Mesendoderm (in vitro differentiated cells): ENCODE measurements around the gene COL2A1.

ENCODE experiments used
- DNase-seq: peaks from one replicate; pipeline ENCODE4 v3.0.0; 2013
- H2AK5ac ChIP-seq: 2 replicates; pipeline ENCODE4 v1.6.1; 2013; ENCODE audit warnings: low read length, inconsistent platforms
- H2BK120ac ChIP-seq: 2 replicates; pipeline ENCODE4 v1.6.1; 2013; ENCODE audit warnings: low read depth, mild to moderate bottlenecking, low read length, moderate library complexity, mixed read lengths
- H2BK15ac ChIP-seq: replicated peaks from 2 replicates; pipeline ENCODE4 v1.6.1; 2013; ENCODE audit warnings: low read depth, mild to moderate bottlenecking, moderate library complexity
- H2BK5ac ChIP-seq: 2 replicates; pipeline ENCODE4 v1.6.1; 2013; ENCODE audit warnings: low read length, inconsistent platforms
- H3K18ac ChIP-seq: 2 replicates; pipeline ENCODE4 v1.6.1; 2013; ENCODE audit warnings: mild to moderate bottlenecking, low read length, mixed read lengths
- H3K23ac ChIP-seq: one replicate; pipeline ENCODE4 v1.6.1; 2013; ENCODE audit warnings: low read length
- H3K27ac ChIP-seq: 2 replicates; pipeline ENCODE4 v1.5.1; 2013; ENCODE audit warnings: low read depth, mild to moderate bottlenecking, inconsistent platforms, low read length, moderate library complexity
- H3K27me3 ChIP-seq: 2 replicates; pipeline ENCODE4 v1.6.1; 2013; ENCODE audit warnings: low read length, control low read depth, mild to moderate bottlenecking, inconsistent platforms; ENCODE audit not compliant: insufficient read depth, poor library complexity
- H3K36me3 ChIP-seq: 2 replicates; pipeline ENCODE4 v1.6.1; 2013; ENCODE audit warnings: low read length, inconsistent platforms; ENCODE audit not compliant: control insufficient read depth, insufficient read depth
- H3K4ac ChIP-seq: one replicate; pipeline ENCODE4 v1.6.1; 2013; ENCODE audit warnings: low read depth, mild to moderate bottlenecking, low read length, moderate library complexity
- H3K4me1 ChIP-seq: 2 replicates; pipeline ENCODE4 v1.6.1; 2013; ENCODE audit warnings: low read depth, low read length, inconsistent platforms; ENCODE audit not compliant: control insufficient read depth
- H3K4me2 ChIP-seq: 2 replicates; pipeline ENCODE4 v1.6.1; 2013; ENCODE audit warnings: low read length
- H3K4me3 ChIP-seq: 2 replicates; pipeline ENCODE4 v1.5.1; 2013; ENCODE audit warnings: mild to moderate bottlenecking, low read length
- H3K56ac ChIP-seq: one replicate; pipeline ENCODE4 v1.6.1; 2013; ENCODE audit warnings: low read length
- H3K79me1 ChIP-seq: 2 replicates; pipeline ENCODE4 v1.6.1; 2013; ENCODE audit warnings: low read length, inconsistent platforms
- H3K79me2 ChIP-seq: 2 replicates; pipeline ENCODE4 v1.6.1; 2013; ENCODE audit warnings: mild to moderate bottlenecking, low read length; ENCODE audit not compliant: control insufficient read depth, insufficient read depth
- H3K9ac ChIP-seq: 2 replicates; pipeline ENCODE4 v1.6.1; 2013; ENCODE audit warnings: low read length, inconsistent platforms
- H4K5ac ChIP-seq: one replicate; pipeline ENCODE4 v1.6.1; 2013; ENCODE audit warnings: low read length
- H4K8ac ChIP-seq: one replicate; pipeline ENCODE4 v1.6.1; 2013; ENCODE audit warnings: low read depth, mild to moderate bottlenecking, control low read depth, low read length, moderate library complexity
- WGBS: extraction: QIAGEN DNeasy Blood & Tissue Kit; methylation state at CpG from one replicate; pipeline ENCODE4 v1.1.7; 2013; ENCODE audit warnings: low lambda C conversion rate, missing lambda C conversion rate; ENCODE audit not compliant: insufficient coverage; ENCODE audit errors: extremely low coverage; 5-methylcytosine and 5-hydroxymethylcytosine counted together

The COL2A1 gene

GRCh38 chr12:48029491-48030172, 25.4 kb upstream of the COL2A1 start:
- H3K27ac ChIP-seq = no peak overlapping the region
- H3K4me1 ChIP-seq = no peaks in the 10 kb centered on the region
- H2AK5ac ChIP-seq = no peak overlapping the region
- H2BK5ac ChIP-seq = no peak overlapping the region
- H2BK120ac ChIP-seq = no peak overlapping the region
- H3K79me1 ChIP-seq = no peaks in the 10 kb centered on the region
- no peak overlapping the region for H3K56ac ChIP-seq
- H4K8ac ChIP-seq = no peak overlapping the region
- no peaks in the 10 kb centered on the region for H3K79me2 ChIP-seq
- no peak overlapping the region for H3K4me2 ChIP-seq
- no peak overlapping the region for H3K9ac ChIP-seq
- no peak overlapping the region for H3K4me3 ChIP-seq
- no peak overlapping the region for H3K4ac ChIP-seq
- no peaks in the 10 kb centered on the region for H3K36me3 ChIP-seq
- no peak for DNase-seq
- H3K18ac ChIP-seq = no peak overlapping the region
- no peak overlapping the region for H4K5ac ChIP-seq
- WGBS = no CpG with 5 or more reads among the region's 8 CpGs
- H2BK15ac ChIP-seq = no peak overlapping the region
- no peak overlapping the region for H3K23ac ChIP-seq
- peaks cover 17% of the 10 kb centered on the region for H3K27me3 ChIP-seq

GRCh38 chr12:48028541-48029431, 24.5 kb upstream of the COL2A1 start:
- Histone ChIP-seq H3K9ac (no peak overlapping the region), H3K4me3 (no peak overlapping the region), H3K18ac (no peak overlapping the region), H2AK5ac (no peak overlapping the region), H3K27me3 (peaks cover 23% of the 10 kb centered on the region), H4K5ac (no peak overlapping the region), H3K56ac (no peak overlapping the region), H3K4me2 (no peak overlapping the region), H2BK5ac (no peak overlapping the region), H2BK15ac (no peak overlapping the region), H3K23ac (no peak overlapping the region), H3K79me1 (no peaks in the 10 kb centered on the region), H3K36me3 (no peaks in the 10 kb centered on the region), H4K8ac (no peak overlapping the region), H3K4ac (no peak overlapping the region), H3K79me2 (no peaks in the 10 kb centered on the region), H2BK120ac (no peak overlapping the region), H3K4me1 (no peaks in the 10 kb centered on the region), H3K27ac (no peak overlapping the region)
- no peak for DNase-seq
- no CpG with 5 or more reads among the region's 5 CpGs for WGBS

GRCh38 chr12:48027183-48028002, 23.1 kb upstream of the COL2A1 start:
- peak; percentile 58 for DNase-seq

GRCh38 chr12:48026060-48026827, 22.0 kb upstream of the COL2A1 start:
- Histone ChIP-seq H3K4me1 (peaks cover 6% of the 10 kb centered on the region), H3K27ac (no peak overlapping the region)

More at GRCh38 chr12:48027183-48028002, 23.1 kb upstream of the COL2A1 start:
- Histone ChIP-seq H3K18ac (no peak overlapping the region), H2BK5ac (no peak overlapping the region), H3K27me3 (peaks cover 29% of the 10 kb centered on the region), H4K5ac (no peak overlapping the region), H3K4me3 (no peak overlapping the region), H2BK120ac (no peak overlapping the region), H2AK5ac (no peak overlapping the region), H3K79me1 (no peaks in the 10 kb centered on the region), H2BK15ac (no peak overlapping the region), H3K4ac (no peak overlapping the region), H3K36me3 (no peaks in the 10 kb centered on the region), H3K56ac (no peak overlapping the region), H3K79me2 (no peaks in the 10 kb centered on the region), H3K27ac (no peak overlapping the region), H3K4me1 (peaks cover 6% of the 10 kb centered on the region), H3K4me2 (no peak overlapping the region), H3K23ac (no peak overlapping the region), H4K8ac (no peak overlapping the region), H3K9ac (no peak overlapping the region)
- WGBS = no CpG with 5 or more reads among the region's 18 CpGs

GRCh38 chr12:48025281-48025680, 21.0 kb upstream of the COL2A1 start:
- no peaks in the 10 kb centered on the region for H3K79me1 ChIP-seq
- H3K4ac ChIP-seq = no peak overlapping the region
- H3K27ac ChIP-seq = no peak overlapping the region
- no peaks in the 10 kb centered on the region for H3K79me2 ChIP-seq
- H3K4me3 ChIP-seq = no peak overlapping the region
- H3K36me3 ChIP-seq = no peaks in the 10 kb centered on the region
- H4K5ac ChIP-seq = no peak overlapping the region
- H2BK120ac ChIP-seq = no peak overlapping the region
- H3K23ac ChIP-seq = no peak overlapping the region
- H2AK5ac ChIP-seq = no peak overlapping the region
- WGBS = no CpG with 5 or more reads among the region's 7 CpGs
- H2BK5ac ChIP-seq = no peak overlapping the region
- no peak overlapping the region for H3K56ac ChIP-seq
- H3K4me2 ChIP-seq = no peak overlapping the region
- H3K9ac ChIP-seq = no peak overlapping the region
- no peak overlapping the region for H4K8ac ChIP-seq
- DNase-seq = no peak
- H3K27me3 ChIP-seq = peaks cover 31% of the 10 kb centered on the region
- H2BK15ac ChIP-seq = no peak overlapping the region
- H3K18ac ChIP-seq = no peak overlapping the region
- H3K4me1 ChIP-seq = peaks cover 6% of the 10 kb centered on the region

More at GRCh38 chr12:48026060-48026827, 22.0 kb upstream of the COL2A1 start:
- Histone ChIP-seq H3K27me3 (peaks cover 30% of the 10 kb centered on the region), H3K9ac (no peak overlapping the region), H3K36me3 (no peaks in the 10 kb centered on the region), H2BK5ac (no peak overlapping the region), H3K4ac (no peak overlapping the region), H2BK120ac (no peak overlapping the region), H3K4me3 (no peak overlapping the region), H3K4me2 (no peak overlapping the region), H2AK5ac (no peak overlapping the region), H3K79me2 (no peaks in the 10 kb centered on the region), H4K5ac (no peak overlapping the region), H4K8ac (no peak overlapping the region), H3K23ac (no peak overlapping the region), H3K18ac (no peak overlapping the region), H3K56ac (no peak overlapping the region), H3K79me1 (no peaks in the 10 kb centered on the region), H2BK15ac (no peak overlapping the region)
- WGBS = no CpG with 5 or more reads among the region's 7 CpGs
- DNase-seq = no peak
